Gastrocnemius medialis (tissue), 4 donors: ENCODE data around the gene FICD.

ENCODE experiments used
- CTCF ChIP-seq, 5 experiments: fragments of 450-650 bp in 3 of 5; fragments of 200-600 bp in 2 of 5; sonication (generic) in 2 of 5; IDR thresholded peaks in 4 of 5; conservative IDR thresholded peaks in 1 of 5; 1 replicate in 4 of 5; 2 replicates in 1 of 5; pipeline ENCODE4 v1.5.1; 2016 to 2019; ENCODE audit warnings: antibody characterized with exemption in 5 of 5, mild to moderate bottlenecking in 3 of 5, moderate library complexity in 3 of 5
- POLR2A ChIP-seq, 2 donors: fragments of 450-650 bp; IDR thresholded peaks; one replicate each; pipeline ENCODE4 v1.6.1; 2017; ENCODE audit warnings: antibody characterized with exemption in 2 of 2, mild to moderate bottlenecking in 2 of 2, moderate library complexity in 2 of 2

GRCh38 chr12:108547686-108548085 lies 32.6 kb downstream of the FICD start:
- TF ChIP-seq CTCF (IDR thresholded peaks at IDR 0.05 in 4 of 5, conservative IDR thresholded peaks at IDR 0.05 in 1 of 5) (no peak), POLR2A (IDR thresholded peaks at IDR 0.05) (no peak)
